Keratinocyte (primary cell): Measurements from ENCODE around the gene UGGT2.

Source experiments
- CTCF ChIP-seq, 3 experiments: IDR thresholded peaks in 1 of 3; conservative IDR thresholded peaks in 1 of 3; optimal IDR thresholded peaks in 1 of 3; 2 replicates in 2 of 3; 3 replicates in 1 of 3; pipeline versions ENCODE3 to v1.5.1; 2011; ENCODE audit warnings: low read length in 3 of 3, mild to moderate bottlenecking in 3 of 3, moderate library complexity in 2 of 3, control low read depth in 1 of 3, inconsistent platforms in 1 of 3; ENCODE audit not compliant: insufficient read depth in 2 of 3; ENCODE audit errors: extremely low read depth in 1 of 3
- EZH2 ChIP-seq: IDR thresholded peaks from one replicate; pipeline ENCODE4 v1.6.1; 2012; ENCODE audit warnings: inconsistent platforms, mild to moderate bottlenecking, low read length, moderate library complexity

- TF ChIP-seq CTCF (optimal IDR thresholded peaks at IDR 0.05 in 1 of 3, IDR thresholded peaks at IDR 0.05 in 1 of 3, conservative IDR thresholded peaks at IDR 0.05 in 1 of 3; ENCODE audit: extremely low read depth in 1 of 3, insufficient read depth in 2 of 3, low read length in 3 of 3) (no peak), EZH2 (no peak)
These were observed 178.9 kb downstream of the UGGT2 start for GRCh38 chr13:95874286-95874685.
